HUES64 (cell line): Measurements from ENCODE around the gene OR11A1.

Experiments used
- H3K27ac ChIP-seq: 2 replicates; pipeline ENCODE4 v1.7.0; 2013; ENCODE audit warnings: low read depth, low read length, inconsistent platforms
- H3K27me3 ChIP-seq: 2 replicates; pipeline ENCODE4 v1.6.1; 2013; ENCODE audit warnings: mild to moderate bottlenecking, low read length; ENCODE audit not compliant: insufficient read depth
- H3K36me3 ChIP-seq: 2 replicates; pipeline ENCODE4 v1.6.1; 2013; ENCODE audit warnings: mild to moderate bottlenecking, low read length; ENCODE audit not compliant: insufficient read depth
- H3K4me1 ChIP-seq: 2 replicates; pipeline ENCODE4 v1.6.1; 2013; ENCODE audit warnings: mild to moderate bottlenecking, low read length, moderate library complexity; ENCODE audit not compliant: insufficient read depth
- H3K4me3 ChIP-seq: 2 replicates; pipeline ENCODE4 v1.5.1; 2013; ENCODE audit warnings: mild to moderate bottlenecking, low read length, moderate library complexity
- H3K9ac ChIP-seq: 2 replicates; pipeline ENCODE4 v1.6.1; 2013; ENCODE audit warnings: mild to moderate bottlenecking, low read depth, low read length
- H3K9me3 ChIP-seq: 2 replicates; pipeline ENCODE4 v1.6.1; 2013; ENCODE audit warnings: low read depth, low read length; ENCODE audit not compliant: insufficient read depth
- WGBS: fragments of 150-250, 120-280 bp; methylation state at CpG from one replicate; pipeline ENCODE4 v1.1.7; 2013; ENCODE audit warnings: missing lambda C conversion rate; 5-methylcytosine and 5-hydroxymethylcytosine counted together

OR11A1 gene

GRCh38 chr6:29395331-29395730, 61.5 kb downstream of the OR11A1 start, which contains the start of gene OR12D2:
TSS of gene OR12D2 (plus strand) at chr6:29395631. CDS start at chr6:29396700, 1,069 bp downstream.
- no peaks in the 10 kb centered on the region for H3K27me3 ChIP-seq
- H3K9ac ChIP-seq = no peak within 1 kb of the TSS
- H3K36me3 ChIP-seq = no peaks in the 10 kb centered on the region
- no peak within 1 kb of the TSS for H3K27ac ChIP-seq
- no peaks in the 10 kb centered on the region for H3K9me3 ChIP-seq
- no peak within 1 kb of the TSS for H3K4me3 ChIP-seq
- peaks cover 4% of the 10 kb centered on the region; the same call in 1 of the 2 replicates for H3K4me1 ChIP-seq

DNA sequence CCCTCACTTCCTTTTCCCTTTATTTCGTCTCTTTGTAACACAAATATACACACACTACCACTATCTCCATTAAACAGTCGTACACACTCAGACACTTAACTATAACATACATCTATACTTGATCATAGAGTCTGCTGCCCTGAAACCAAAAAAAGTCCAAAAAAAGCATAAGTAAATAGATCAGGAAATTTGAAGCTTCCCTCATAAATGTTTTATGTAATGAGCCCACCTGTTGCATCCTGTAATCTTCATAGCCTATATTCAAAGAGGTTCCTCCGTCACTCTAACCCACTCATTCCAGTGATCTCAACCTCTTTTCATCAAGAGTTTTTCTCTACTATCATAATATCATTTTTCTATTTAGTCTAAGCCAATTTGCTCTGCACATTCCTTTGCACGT, 68.3 kb downstream of the OR11A1 start:
- Histone ChIP-seq H3K27ac (no peak overlapping the region), H3K4me1 (no peaks in the 10 kb centered on the region), H3K36me3 (no peaks in the 10 kb centered on the region), H3K9me3 (no peaks in the 10 kb centered on the region), H3K9ac (no peak overlapping the region), H3K27me3 (no peaks in the 10 kb centered on the region), H3K4me3 (no peak overlapping the region)
- WGBS = 77% methylated on average over 3 of the region's 4 CpGs

DNA sequence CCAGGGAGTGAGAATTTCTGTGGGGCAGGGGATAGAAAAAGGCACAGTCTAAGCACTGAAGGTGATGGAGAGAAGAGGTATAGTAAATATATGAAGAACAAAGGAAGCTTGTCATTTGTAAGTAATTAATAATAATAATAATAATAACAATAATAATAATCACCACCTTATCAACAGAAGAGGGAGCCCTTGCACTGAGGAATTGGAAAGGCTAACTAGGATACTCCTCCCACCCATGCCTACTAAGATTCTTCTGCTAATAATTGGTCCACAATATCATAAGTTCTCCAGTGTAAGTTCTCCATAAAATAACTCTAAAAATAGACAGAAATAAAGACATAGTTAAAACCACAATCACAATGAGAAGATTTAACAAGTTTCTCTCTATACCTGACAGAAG, 80.9 kb downstream of the OR11A1 start:
- Histone ChIP-seq H3K27me3 (no peaks in the 10 kb centered on the region), H3K36me3 (no peaks in the 10 kb centered on the region), H3K27ac (no peak overlapping the region), H3K4me1 (no peaks in the 10 kb centered on the region), H3K9ac (no peak overlapping the region), H3K9me3 (no peaks in the 10 kb centered on the region), H3K4me3 (no peak overlapping the region)
